ENCODE results near the gene GNAS.

Gene GNAS

GRCh38 chr20:58897488-58897887, 45.0 kb downstream of the GNAS start:
- no peak for DNase-seq (ENCODE audit: extremely low spot score)
- ChIA-PET CTCF (no interaction called here), POLR2A (no interaction called here)
- TF ChIP-seq FOXM1 (IDR thresholded peaks at IDR 0.05; ENCODE audit: borderline replicate concordance) (no peak), L3MBTL2 (conservative IDR thresholded peaks at IDR 0.05) (no peak), FOXA1 (IDR thresholded peaks at IDR 0.05) (no peak), ELF4 (IDR thresholded peaks at IDR 0.05) (no peak), BHLHE40 (IDR thresholded peaks at IDR 0.05; ENCODE audit: borderline replicate concordance) (no peak), ZNF384 (IDR thresholded peaks at IDR 0.05) (no peak), ARNT (IDR thresholded peaks at IDR 0.05) (no peak), FOXK2 (IDR thresholded peaks at IDR 0.05) (no peak)

DNA sequence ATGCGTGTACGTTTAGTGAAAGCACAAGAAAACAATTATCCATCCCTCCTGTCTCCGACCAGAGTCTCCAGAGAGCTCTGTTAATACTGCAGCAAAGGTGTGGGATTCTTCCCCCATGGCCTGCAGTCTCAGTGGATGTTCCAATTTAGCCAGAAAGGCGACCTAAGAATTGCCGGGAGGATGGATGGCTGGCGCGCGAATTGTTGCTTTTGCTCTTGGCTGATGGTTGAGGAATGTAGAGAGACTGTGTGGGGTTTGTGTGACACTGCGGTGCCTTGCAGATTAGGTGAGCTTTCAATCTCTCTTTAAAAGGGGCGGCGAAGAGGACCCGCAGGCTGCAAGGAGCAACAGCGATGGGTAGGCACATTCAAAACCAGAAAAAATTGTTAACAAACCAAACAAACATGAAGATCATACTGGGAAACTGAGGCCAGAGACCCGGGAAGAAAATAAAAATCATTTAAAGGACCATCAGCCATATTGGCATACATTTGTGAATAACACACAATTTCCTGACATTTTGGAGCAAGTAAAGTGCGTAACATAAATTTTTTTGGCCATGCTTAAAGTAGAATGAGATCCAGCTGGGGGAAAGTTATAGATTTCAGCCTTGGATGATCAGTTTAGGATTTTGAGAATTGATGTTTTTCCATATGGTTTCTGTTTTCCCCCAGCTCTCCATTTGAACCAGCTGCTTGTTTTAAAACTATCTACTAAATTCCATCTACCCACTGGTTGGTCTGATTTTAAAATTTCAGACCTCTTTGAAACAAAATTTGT, 46.3 kb downstream of the GNAS start:
- TF ChIP-seq ELF4 (IDR thresholded peaks at IDR 0.05) (no peak), FOXM1 (IDR thresholded peaks at IDR 0.05; ENCODE audit: borderline replicate concordance) (no peak), HDGF (IDR thresholded peaks at IDR 0.05; ENCODE audit: borderline replicate concordance) (no peak), CTBP1 (IDR thresholded peaks at IDR 0.05; ENCODE audit: borderline replicate concordance) (no peak), TARDBP (IDR thresholded peaks at IDR 0.05) (no peak), SP1 (IDR thresholded peaks at IDR 0.05) (no peak), FOXK2 (IDR thresholded peaks at IDR 0.05) (no peak), FOXA1 (IDR thresholded peaks at IDR 0.05) (no peak), SUZ12 (IDR thresholded peaks at IDR 0.05) (no peak)
- CTCF ChIA-PET = interaction anchor here (0.5 kb wide), 1 partner anchor 68 kb away, joined by 4 read pairs; no protein-coding TSS in a partner anchor
- POLR2A ChIA-PET = no interaction called here
- DNase-seq (ENCODE audit: extremely low spot score) = no peak

- DNase-seq (ENCODE audit: extremely low spot score) = no peak
- CTCF ChIA-PET = no interaction called here
- no peak for TF ChIP-seq NFRKB (IDR thresholded peaks at IDR 0.05)
- no peak for TF ChIP-seq FOXK2 (IDR thresholded peaks at IDR 0.05)
- no peak for TF ChIP-seq CTBP1 (IDR thresholded peaks at IDR 0.05; ENCODE audit: borderline replicate concordance)
- no peak for TF ChIP-seq ELF4 (IDR thresholded peaks at IDR 0.05)
- TF ChIP-seq LEF1 (IDR thresholded peaks at IDR 0.05; ENCODE audit: borderline replicate concordance) = no peak
- no peak for TF ChIP-seq FOXA1 (IDR thresholded peaks at IDR 0.05)
- no peak for TF ChIP-seq PKNOX1 (IDR thresholded peaks at IDR 0.05)
- no peak for TF ChIP-seq ARNT (IDR thresholded peaks at IDR 0.05)
- no peak for TF ChIP-seq BHLHE40 (IDR thresholded peaks at IDR 0.05; ENCODE audit: borderline replicate concordance)
- TF ChIP-seq SP1 (IDR thresholded peaks at IDR 0.05) = no peak
- no peak for TF ChIP-seq SUZ12 (IDR thresholded peaks at IDR 0.05)
- TF ChIP-seq L3MBTL2 (conservative IDR thresholded peaks at IDR 0.05) = no peak
- TF ChIP-seq ZNF384 (IDR thresholded peaks at IDR 0.05) = no peak
- no peak for TF ChIP-seq HDGF (IDR thresholded peaks at IDR 0.05; ENCODE audit: borderline replicate concordance)
- no peak for TF ChIP-seq TARDBP (IDR thresholded peaks at IDR 0.05)
- TF ChIP-seq FOXM1 (IDR thresholded peaks at IDR 0.05; ENCODE audit: borderline replicate concordance) = no peak
- POLR2A ChIA-PET = no interaction called here
Measured at GRCh38 chr20:58899512-58899911, 47.0 kb downstream of the GNAS start.

DNA sequence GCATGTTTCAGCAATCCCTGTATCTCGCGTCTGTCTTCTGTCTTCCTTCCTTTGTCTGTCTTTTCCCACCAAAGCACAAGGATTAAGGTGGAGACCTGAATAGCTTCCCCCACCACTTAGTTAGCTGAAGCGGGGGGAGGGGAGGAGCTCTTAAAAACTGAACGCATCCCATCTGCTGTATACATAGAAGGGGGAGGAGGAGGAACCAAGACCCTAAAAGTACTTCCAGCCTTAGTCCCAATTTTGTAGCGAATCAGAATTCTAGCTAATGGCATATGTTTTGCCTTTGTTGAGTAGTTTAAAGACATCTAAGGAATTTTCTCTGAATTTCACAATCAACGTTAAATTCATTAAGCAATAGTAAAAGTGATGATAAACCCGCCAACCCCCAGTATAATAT, 47.9 kb downstream of the GNAS start:
- CTCF ChIA-PET = no interaction called here
- TF ChIP-seq SUZ12 (IDR thresholded peaks at IDR 0.05) = no peak
- no peak for TF ChIP-seq FOXM1 (IDR thresholded peaks at IDR 0.05; ENCODE audit: borderline replicate concordance)
- TF ChIP-seq CTBP1 (IDR thresholded peaks at IDR 0.05; ENCODE audit: borderline replicate concordance) = no peak
- TF ChIP-seq SP1 (IDR thresholded peaks at IDR 0.05) = no peak
- TF ChIP-seq LEF1 (IDR thresholded peaks at IDR 0.05; ENCODE audit: borderline replicate concordance) = no peak
- TF ChIP-seq ARNT (IDR thresholded peaks at IDR 0.05) = no peak
- TF ChIP-seq HDGF (IDR thresholded peaks at IDR 0.05; ENCODE audit: borderline replicate concordance) = no peak
- TF ChIP-seq ELF4 (IDR thresholded peaks at IDR 0.05) = no peak
- TF ChIP-seq NFRKB (IDR thresholded peaks at IDR 0.05) = no peak
- TF ChIP-seq TARDBP (IDR thresholded peaks at IDR 0.05) = no peak
- TF ChIP-seq BHLHE40 (IDR thresholded peaks at IDR 0.05; ENCODE audit: borderline replicate concordance) = no peak
- no peak for TF ChIP-seq PKNOX1 (IDR thresholded peaks at IDR 0.05)
- no peak for TF ChIP-seq FOXK2 (IDR thresholded peaks at IDR 0.05)
- TF ChIP-seq FOXA1 (IDR thresholded peaks at IDR 0.05) = no peak
- no peak for TF ChIP-seq L3MBTL2 (conservative IDR thresholded peaks at IDR 0.05)
- TF ChIP-seq ZNF384 (IDR thresholded peaks at IDR 0.05) = no peak
- POLR2A ChIA-PET = interaction anchor here (0.7 to 1.0 kb wide), 2 partner anchors 10 to 12 kb away, joined by 3 read pairs; no protein-coding TSS in a partner anchor
- no peak for DNase-seq (ENCODE audit: extremely low spot score)

- DNase-seq (ENCODE audit: extremely low spot score) = no peak
- ChIA-PET CTCF (no interaction called here), POLR2A (no interaction called here)
- TF ChIP-seq FOXK2 (IDR thresholded peaks at IDR 0.05) (no peak), PKNOX1 (IDR thresholded peaks at IDR 0.05) (no peak), LEF1 (IDR thresholded peaks at IDR 0.05; ENCODE audit: borderline replicate concordance) (no peak), SUZ12 (IDR thresholded peaks at IDR 0.05) (no peak), ZNF384 (IDR thresholded peaks at IDR 0.05) (no peak), FOXA1 (IDR thresholded peaks at IDR 0.05) (no peak), HDGF (IDR thresholded peaks at IDR 0.05; ENCODE audit: borderline replicate concordance) (no peak), ELF4 (IDR thresholded peaks at IDR 0.05) (no peak), SP1 (IDR thresholded peaks at IDR 0.05) (no peak), CTBP1 (IDR thresholded peaks at IDR 0.05; ENCODE audit: borderline replicate concordance) (no peak), BHLHE40 (IDR thresholded peaks at IDR 0.05; ENCODE audit: borderline replicate concordance) (no peak), ARNT (IDR thresholded peaks at IDR 0.05) (no peak), FOXM1 (IDR thresholded peaks at IDR 0.05; ENCODE audit: borderline replicate concordance) (no peak), L3MBTL2 (conservative IDR thresholded peaks at IDR 0.05) (no peak)
Measured at GRCh38 chr20:58901488-58902402, 49.2 kb downstream of the GNAS start.
